HG03457 (cell line): Measurements from ENCODE around the gene MAP1B.

Experiments
- ATAC-seq: cut with Tn5 transposase; IDR thresholded peaks from one replicate; pipeline ENCODE4 v1.9.1; 2021; ENCODE audit warnings: moderate number of reproducible peaks; ENCODE audit not compliant: unreplicated experiment

The MAP1B gene

GRCh38 chr5:72093824-72094223, 13.5 kb upstream of the MAP1B start:
- no peak for ATAC-seq

- ATAC-seq: no peak
Measured at GRCh38 chr5:72096602-72097188, 10.6 kb upstream of the MAP1B start.

GRCh38 chr5:72101828-72102227, 5.4 kb upstream of the MAP1B start:
- ATAC-seq: no peak

GRCh38 chr5:72106817-72107130, 501 bp upstream of the MAP1B start:
- ATAC-seq: no peak

GRCh38 chr5:72107901-72108201, 576 bp downstream of the MAP1B start:
- ATAC-seq: no peak

GRCh38 chr5:72108202-72109061, 1.2 kb downstream of the MAP1B start:
- no peak for ATAC-seq

- ATAC-seq: no peak
Measured at GRCh38 chr5:72109062-72109411, 1.8 kb downstream of the MAP1B start.

- ATAC-seq: no peak
Measured at GRCh38 chr5:72109625-72110024, 2.4 kb downstream of the MAP1B start.

GRCh38 chr5:72110394-72111013, 3.2 kb downstream of the MAP1B start:
- ATAC-seq: no peak

GRCh38 chr5:72112389-72112788, 5.1 kb downstream of the MAP1B start:
- no peak for ATAC-seq

GRCh38 chr5:72114629-72115028, 7.4 kb downstream of the MAP1B start:
- no peak for ATAC-seq

- no peak for ATAC-seq
Measured at GRCh38 chr5:72115296-72115695, 8.0 kb downstream of the MAP1B start.

GRCh38 chr5:72117307-72117706, 10.0 kb downstream of the MAP1B start:
- no peak for ATAC-seq

GRCh38 chr5:72121052-72121779, 13.9 kb downstream of the MAP1B start:
- no peak for ATAC-seq

GRCh38 chr5:72121780-72122445, 14.6 kb downstream of the MAP1B start:
- ATAC-seq: no peak

- no peak for ATAC-seq
Measured at GRCh38 chr5:72122602-72123001, 15.3 kb downstream of the MAP1B start.

GRCh38 chr5:72123764-72124376, 16.6 kb downstream of the MAP1B start:
- no peak for ATAC-seq

- ATAC-seq: no peak
Measured at GRCh38 chr5:72125271-72125940, 18.1 kb downstream of the MAP1B start.

GRCh38 chr5:72125941-72126620, 18.8 kb downstream of the MAP1B start:
- no peak for ATAC-seq

- no peak for ATAC-seq
Measured at GRCh38 chr5:72126796-72127195, 19.5 kb downstream of the MAP1B start.
